HepG2 (cell line): Measurements from ENCODE around the gene NUAK2. TPM values are rescaled to one million over a fixed set of nuclear protein-coding genes. Genes with fewer than 3 reads are reported as not detected.

Experiments
- BRD4 ChIP-seq: sonication (generic); formaldehyde crosslinking; IDR thresholded peaks from 2 replicates; pipeline ENCODE4 v1.4.0; 2020; ENCODE audit warnings: missing genetic modification reagents
- EHMT2 ChIP-seq: fragments of 200-600 bp; sonication (generic); IDR thresholded peaks from 2 replicates; pipeline ENCODE4 v1.7.0; 2017; ENCODE audit warnings: antibody characterized with exemption, low read depth, low read length, borderline replicate concordance
- FOSL1 ChIP-seq: sonication (generic); formaldehyde crosslinking; IDR thresholded peaks from 2 replicates; pipeline ENCODE4 v1.9.0; 2021; ENCODE audit warnings: missing genetic modification reagents, borderline replicate concordance
- HMG20B ChIP-seq: conservative IDR thresholded peaks from 2 replicates; pipeline ENCODE4 v1.6.1; 2016; ENCODE audit warnings: missing genetic modification reagents, missing compliant biosample characterization
- ISX ChIP-seq: sonication (generic); formaldehyde crosslinking; conservative IDR thresholded peaks from 2 replicates; pipeline ENCODE4 v1.5.0; 2020; ENCODE audit warnings: missing genetic modification reagents
- KDM2A ChIP-seq: sonication (generic); formaldehyde crosslinking; IDR thresholded peaks from 2 replicates; pipeline ENCODE4 v1.4.0; 2020; ENCODE audit warnings: low read depth, missing genetic modification reagents, borderline replicate concordance
- MTF2 ChIP-seq: sonication (generic); formaldehyde crosslinking; IDR thresholded peaks from 2 replicates; pipeline ENCODE4 v1.5.0; 2020; ENCODE audit warnings: missing genetic modification reagents, borderline replicate concordance
- PITX1 ChIP-seq: sonication (generic); formaldehyde crosslinking; IDR thresholded peaks from 2 replicates; pipeline ENCODE4 v1.5.1; 2020; ENCODE audit warnings: mild to moderate bottlenecking, missing genetic modification reagents
- RARG ChIP-seq: sonication (generic); formaldehyde crosslinking; IDR thresholded peaks from 2 replicates; pipeline ENCODE4 v1.4.0; 2020; ENCODE audit warnings: low read depth, mild to moderate bottlenecking, missing genetic modification reagents
- RFX1 ChIP-seq: fragments of 450-650 bp; IDR thresholded peaks from 2 replicates; pipeline ENCODE4 v1.6.1; 2017
- SIN3B ChIP-seq: fragments of 150-350 bp; IDR thresholded peaks from 2 replicates; pipeline ENCODE4 v1.6.1; 2014; ENCODE audit warnings: low read length
- SKI ChIP-seq: fragments of 450-650 bp; IDR thresholded peaks from one replicate; pipeline ENCODE4 v1.6.1; 2018; ENCODE audit warnings: mild to moderate bottlenecking; ENCODE audit not compliant: partially characterized antibody
- SP140L ChIP-seq: sonication (generic); formaldehyde crosslinking; IDR thresholded peaks from 2 replicates; pipeline ENCODE4 v1.4.0; 2020; ENCODE audit warnings: missing genetic modification reagents, borderline replicate concordance
- TGIF2 ChIP-seq: IDR thresholded peaks from 2 replicates; pipeline ENCODE4 v1.6.1; 2016; ENCODE audit warnings: control low read depth, missing compliant biosample characterization
- ZFY ChIP-seq: sonication (generic); formaldehyde crosslinking; IDR thresholded peaks from 2 replicates; pipeline ENCODE4 v1.4.0; 2020; ENCODE audit warnings: missing genetic modification reagents
- ZNF180 ChIP-seq: sonication (generic); formaldehyde crosslinking; IDR thresholded peaks from 2 replicates; pipeline ENCODE4 v1.4.0; 2020; ENCODE audit warnings: low read depth, missing genetic modification reagents, borderline replicate concordance
- ZNF232 ChIP-seq: sonication (generic); formaldehyde crosslinking; IDR thresholded peaks from 2 replicates; pipeline ENCODE4 v1.4.0; 2020; ENCODE audit warnings: missing genetic modification reagents, borderline replicate concordance
- ZNF3 ChIP-seq: IDR thresholded peaks from 2 replicates; pipeline ENCODE4 v1.7.0; 2017; ENCODE audit warnings: inconsistent platforms
- ZNF337 ChIP-seq: sonication (generic); formaldehyde crosslinking; IDR thresholded peaks from 2 replicates; pipeline ENCODE4 v1.5.1; 2020; ENCODE audit warnings: missing genetic modification reagents, low read depth, mild to moderate bottlenecking, borderline replicate concordance
- ZNF33B ChIP-seq: sonication (generic); formaldehyde crosslinking; IDR thresholded peaks from 2 replicates; pipeline ENCODE4 v1.5.1; 2020; ENCODE audit warnings: mild to moderate bottlenecking, missing genetic modification reagents
- ZNF564 ChIP-seq: sonication (generic); formaldehyde crosslinking; IDR thresholded peaks from 2 replicates; pipeline ENCODE4 v1.8.1; 2023; ENCODE audit warnings: mild to moderate bottlenecking, missing genetic modification reagents
- ZNF678 ChIP-seq: sonication (generic); formaldehyde crosslinking; IDR thresholded peaks from 2 replicates; pipeline ENCODE4 v1.4.0; 2020; ENCODE audit warnings: mild to moderate bottlenecking, missing genetic modification reagents
- ZNF737 ChIP-seq: sonication (generic); formaldehyde crosslinking; IDR thresholded peaks from 2 replicates; pipeline ENCODE4 v1.5.0; 2020; ENCODE audit warnings: missing genetic modification reagents, mild to moderate bottlenecking, borderline replicate concordance
- ZNF761 ChIP-seq: sonication (generic); formaldehyde crosslinking; conservative IDR thresholded peaks from 2 replicates; pipeline ENCODE4 v1.4.0; 2020; ENCODE audit warnings: mild to moderate bottlenecking, missing genetic modification reagents
- ZNF777 ChIP-seq: sonication (generic); formaldehyde crosslinking; IDR thresholded peaks from 2 replicates; pipeline ENCODE4 v1.4.0; 2020; ENCODE audit warnings: missing genetic modification reagents
- ZSCAN22 ChIP-seq: sonication (generic); formaldehyde crosslinking; IDR thresholded peaks from 2 replicates; pipeline ENCODE4 v1.4.0; 2020; ENCODE audit warnings: mild to moderate bottlenecking, missing genetic modification reagents
- polyA plus RNA-seq, 8 experiments: library from polyadenylated mRNA; depleted of rRNA in 3 of 8; stranded (reverse) in 7 of 8; unstranded in 1 of 8; fragments of >200 nt; fragmentation: Illumina TruSeq in 4 of 8; extraction: Trizol in 4 of 8; gene quantifications; 2 replicates each; pipeline versions ENCODE4 v1.2.1 to v1.2.3, GENCODE V29; 2011 to 2016; ENCODE audit warnings: low read depth in 4 of 8, missing spikeins in 1 of 8, mixed read lengths in 1 of 8; ENCODE audit not compliant: insufficient read depth in 1 of 8
- total RNA-seq, 5 experiments: library from RNA; depleted of rRNA; stranded (reverse); fragments of >200 nt; fragmentation: Illumina TruSeq; extraction: Trizol; gene quantifications; 2 replicates each; pipeline ENCODE4 v1.2.3, GENCODE V29; 2016; ENCODE audit warnings: low read depth in 1 of 5
- TF ChIP-seq, protein P1 (sequence below): IDR thresholded peaks from 2 replicates; pipeline ENCODE4 v1.6.1; 2016; ENCODE audit warnings: low read depth, missing genetic modification reagents, missing compliant biosample characterization
- TF ChIP-seq, protein P2 (sequence below): sonication (generic); formaldehyde crosslinking; IDR thresholded peaks from 2 replicates; pipeline ENCODE4 v1.4.0; 2020; ENCODE audit warnings: missing genetic modification reagents

NUAK2 gene
- total and polyA plus RNA-seq, 2 of the 13 experiments (the other 11 are each of a cell fraction or from before 2014, with no cell fraction given) = 0.75 to 1.1 TPM

DNA sequence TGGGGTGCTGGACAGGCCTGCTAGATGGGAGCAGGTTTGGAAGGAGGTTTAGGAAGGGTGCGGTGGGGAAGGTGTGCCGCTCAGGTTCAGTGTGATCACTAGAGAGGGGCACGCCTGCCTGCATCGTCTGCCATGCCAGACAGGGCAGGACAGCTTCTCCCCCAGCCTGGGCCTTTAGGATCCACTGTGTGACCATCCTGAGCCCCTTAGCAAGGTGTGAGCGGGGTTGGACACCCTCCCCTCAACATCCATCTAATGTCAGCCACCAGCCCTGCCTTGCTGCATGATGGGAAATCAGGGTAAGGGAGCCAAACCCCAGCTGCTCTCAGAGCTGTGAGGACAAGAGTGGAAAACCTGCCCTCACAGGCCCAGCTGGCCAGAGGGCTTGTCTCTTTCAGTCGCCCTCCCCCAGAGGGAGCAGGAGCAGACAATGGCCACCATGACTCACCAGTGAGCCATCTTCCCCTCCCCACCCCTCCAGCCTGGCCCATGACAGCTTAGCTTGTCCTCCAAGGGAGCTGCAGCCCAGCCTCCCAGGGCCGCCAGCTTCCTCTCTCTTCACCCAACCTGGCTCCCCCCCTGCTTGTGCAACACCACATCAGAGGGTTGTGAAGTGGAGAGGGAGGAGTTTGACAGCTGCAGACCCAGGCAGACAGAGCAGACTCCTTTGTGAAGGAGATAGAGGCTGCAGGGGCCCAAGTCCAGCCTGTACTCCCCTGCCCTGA lies 37.0 kb downstream of the NUAK2 start (continued):
- TF ChIP-seq, protein P1, sequence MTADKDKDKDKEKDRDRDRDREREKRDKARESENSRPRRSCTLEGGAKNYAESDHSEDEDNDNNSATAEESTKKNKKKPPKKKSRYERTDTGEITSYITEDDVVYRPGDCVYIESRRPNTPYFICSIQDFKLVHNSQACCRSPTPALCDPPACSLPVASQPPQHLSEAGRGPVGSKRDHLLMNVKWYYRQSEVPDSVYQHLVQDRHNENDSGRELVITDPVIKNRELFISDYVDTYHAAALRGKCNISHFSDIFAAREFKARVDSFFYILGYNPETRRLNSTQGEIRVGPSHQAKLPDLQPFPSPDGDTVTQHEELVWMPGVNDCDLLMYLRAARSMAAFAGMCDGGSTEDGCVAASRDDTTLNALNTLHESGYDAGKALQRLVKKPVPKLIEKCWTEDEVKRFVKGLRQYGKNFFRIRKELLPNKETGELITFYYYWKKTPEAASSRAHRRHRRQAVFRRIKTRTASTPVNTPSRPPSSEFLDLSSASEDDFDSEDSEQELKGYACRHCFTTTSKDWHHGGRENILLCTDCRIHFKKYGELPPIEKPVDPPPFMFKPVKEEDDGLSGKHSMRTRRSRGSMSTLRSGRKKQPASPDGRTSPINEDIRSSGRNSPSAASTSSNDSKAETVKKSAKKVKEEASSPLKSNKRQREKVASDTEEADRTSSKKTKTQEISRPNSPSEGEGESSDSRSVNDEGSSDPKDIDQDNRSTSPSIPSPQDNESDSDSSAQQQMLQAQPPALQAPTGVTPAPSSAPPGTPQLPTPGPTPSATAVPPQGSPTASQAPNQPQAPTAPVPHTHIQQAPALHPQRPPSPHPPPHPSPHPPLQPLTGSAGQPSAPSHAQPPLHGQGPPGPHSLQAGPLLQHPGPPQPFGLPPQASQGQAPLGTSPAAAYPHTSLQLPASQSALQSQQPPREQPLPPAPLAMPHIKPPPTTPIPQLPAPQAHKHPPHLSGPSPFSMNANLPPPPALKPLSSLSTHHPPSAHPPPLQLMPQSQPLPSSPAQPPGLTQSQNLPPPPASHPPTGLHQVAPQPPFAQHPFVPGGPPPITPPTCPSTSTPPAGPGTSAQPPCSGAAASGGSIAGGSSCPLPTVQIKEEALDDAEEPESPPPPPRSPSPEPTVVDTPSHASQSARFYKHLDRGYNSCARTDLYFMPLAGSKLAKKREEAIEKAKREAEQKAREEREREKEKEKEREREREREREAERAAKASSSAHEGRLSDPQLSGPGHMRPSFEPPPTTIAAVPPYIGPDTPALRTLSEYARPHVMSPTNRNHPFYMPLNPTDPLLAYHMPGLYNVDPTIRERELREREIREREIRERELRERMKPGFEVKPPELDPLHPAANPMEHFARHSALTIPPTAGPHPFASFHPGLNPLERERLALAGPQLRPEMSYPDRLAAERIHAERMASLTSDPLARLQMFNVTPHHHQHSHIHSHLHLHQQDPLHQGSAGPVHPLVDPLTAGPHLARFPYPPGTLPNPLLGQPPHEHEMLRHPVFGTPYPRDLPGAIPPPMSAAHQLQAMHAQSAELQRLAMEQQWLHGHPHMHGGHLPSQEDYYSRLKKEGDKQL (CRISPR knock-in tag) = 0 out of 2 replicates have a peak, but pooled peaks have one; percentile 60
- TF ChIP-seq SIN3B (no peak), ZNF761 (CRISPR knock-in tag) (0 out of 2 replicates have a peak, but pooled peaks have one; percentile 63), ZNF180 (CRISPR knock-in tag) (no peak), PITX1 (0 out of 2 replicates have a peak, but pooled peaks have one; percentile 31), ZNF678 (CRISPR knock-in tag) (no peak), HMG20B (CRISPR knock-in tag) (no peak), KDM2A (peak; percentile 68; the same call in 1 of the 2 replicates), RFX1 (no peak), ZFY (CRISPR knock-in tag) (peak; percentile 47; the same call in 1 of the 2 replicates), FOSL1 (CRISPR knock-in tag) (peak; percentile 94), ZNF3 (CRISPR knock-in tag) (no peak), ISX (CRISPR knock-in tag) (no peak), TGIF2 (CRISPR knock-in tag) (peak; percentile 97), ZNF232 (CRISPR knock-in tag) (no peak), ZNF737 (CRISPR knock-in tag) (no peak), RARG (CRISPR knock-in tag) (no peak), EHMT2 (no peak), SKI (peak; percentile 74), ZNF564 (CRISPR knock-in tag) (no peak), ZNF33B (CRISPR knock-in tag) (no peak), SP140L (CRISPR knock-in tag) (no peak), BRD4 (CRISPR knock-in tag) (no peak), ZNF777 (no peak), ZSCAN22 (CRISPR knock-in tag) (no peak), MTF2 (CRISPR knock-in tag) (no peak), ZNF337 (CRISPR knock-in tag) (no peak)
- TF ChIP-seq, protein P2, sequence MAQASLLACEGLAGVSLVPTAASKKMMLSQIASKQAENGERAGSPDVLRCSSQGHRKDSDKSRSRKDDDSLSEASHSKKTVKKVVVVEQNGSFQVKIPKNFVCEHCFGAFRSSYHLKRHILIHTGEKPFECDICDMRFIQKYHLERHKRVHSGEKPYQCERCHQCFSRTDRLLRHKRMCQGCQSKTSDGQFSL (CRISPR knock-in tag) = peak; percentile 97
